DND-41 (cell line): ENCODE data around the gene IQSEC1.

Source experiments
- ATAC-seq: fragments of 200-7000 bp; cut with Tn5 transposase; 3 replicates; pipeline ENCODE4 v1.9.1; 2021; ENCODE audit warnings: low read depth; ENCODE audit not compliant: insufficient read depth
- DNase-seq: peaks from one replicate; pipeline ENCODE4 v3.0.0-alpha.2; 2020
- H2AFZ ChIP-seq: 2 replicates; pipeline ENCODE4 v1.6.0; 2012; ENCODE audit warnings: low read depth, low read length
- H3K27ac ChIP-seq: 2 replicates; pipeline ENCODE4 v1.5.1; 2012; ENCODE audit warnings: low read length, inconsistent platforms
- H3K27me3 ChIP-seq: fragments of 200-600 bp; sonication (generic); 2 replicates; pipeline ENCODE4 v1.6.0; 2012; ENCODE audit warnings: low read length, mild to moderate bottlenecking, inconsistent platforms; ENCODE audit not compliant: insufficient read depth, poor library complexity
- H3K36me3 ChIP-seq: 2 replicates; pipeline ENCODE4 v1.5.1; 2012; ENCODE audit warnings: low read length, inconsistent platforms; ENCODE audit not compliant: insufficient read depth
- H3K4me1 ChIP-seq: 2 replicates; pipeline ENCODE4 v1.5.1; 2012; ENCODE audit warnings: mild to moderate bottlenecking, low read length; ENCODE audit not compliant: insufficient read depth
- H3K4me2 ChIP-seq: 2 replicates; pipeline ENCODE4 v1.6.0; 2012; ENCODE audit warnings: mild to moderate bottlenecking, moderate library complexity, low read length, inconsistent platforms; ENCODE audit not compliant: insufficient read depth
- H3K4me3 ChIP-seq, 2 experiments: fragments of 200-600 bp in 1 of 2; shearing (Covaris generic) in 1 of 2; 2 replicates each; pipeline ENCODE4 v1.5.1; 2012 to 2016; ENCODE audit warnings: inconsistent platforms in 2 of 2, low read length in 2 of 2, mild to moderate bottlenecking in 2 of 2, low read depth in 1 of 2, moderate library complexity in 1 of 2
- H3K79me2 ChIP-seq: 2 replicates; pipeline ENCODE4 v1.6.0; 2012; ENCODE audit warnings: low read length, inconsistent platforms; ENCODE audit not compliant: insufficient read depth
- H3K9ac ChIP-seq: 2 replicates; pipeline ENCODE4 v1.6.0; 2012; ENCODE audit warnings: low read depth, mild to moderate bottlenecking, inconsistent platforms, low read length, moderate library complexity
- H3K9me3 ChIP-seq: 2 replicates; pipeline ENCODE4 v1.5.1; 2012; ENCODE audit warnings: low read length, moderate library complexity, mild to moderate bottlenecking, inconsistent platforms; ENCODE audit not compliant: insufficient read depth, severe bottlenecking
- H4K20me1 ChIP-seq: 2 replicates; pipeline ENCODE4 v1.6.0; 2012; ENCODE audit warnings: low read length; ENCODE audit not compliant: insufficient read depth
- CTCF ChIP-seq: IDR thresholded peaks from 2 replicates; pipeline ENCODE4 v1.5.1; 2012; ENCODE audit warnings: borderline replicate concordance, low read length, moderate library complexity, mild to moderate bottlenecking; ENCODE audit not compliant: poor library complexity, severe bottlenecking; ENCODE audit errors: extremely low read depth
- EZH2 ChIP-seq: IDR thresholded peaks from 3 replicates; pipeline ENCODE4 v1.6.1; 2012; ENCODE audit warnings: borderline replicate concordance, low read depth, mild to moderate bottlenecking, moderate library complexity, low read length, inconsistent platforms; ENCODE audit not compliant: severe bottlenecking

The IQSEC1 gene

GRCh38 chr3:12986986-12987385, 86.2 kb downstream of the IQSEC1 start:
- H3K36me3 ChIP-seq = no peaks in the 10 kb centered on the region
- H3K4me1 ChIP-seq = peaks cover 21% of the 10 kb centered on the region
- H2AFZ ChIP-seq = no peak overlapping the region
- ATAC-seq (no peak), DNase-seq (no peak)
- H3K4me3 ChIP-seq = no peak overlapping the region
- peaks cover 2% of the 10 kb centered on the region; the same call in 1 of the 2 replicates for H4K20me1 ChIP-seq
- TF ChIP-seq EZH2 (no peak), CTCF (no peak)
- no peak overlapping the region for H3K4me2 ChIP-seq
- H3K9me3 ChIP-seq = no peaks in the 10 kb centered on the region
- no peaks in the 10 kb centered on the region for H3K79me2 ChIP-seq
- no peak overlapping the region for H3K27ac ChIP-seq
- no peaks in the 10 kb centered on the region for H3K27me3 ChIP-seq
- no peak overlapping the region for H3K9ac ChIP-seq

GRCh38 chr3:12986521-12986920, 86.7 kb downstream of the IQSEC1 start:
- TF ChIP-seq CTCF (no peak), EZH2 (no peak)
- Histone ChIP-seq H3K9me3 (no peaks in the 10 kb centered on the region), H3K4me3 (no peak overlapping the region), H2AFZ (no peak overlapping the region), H3K4me2 (no peak overlapping the region), H3K36me3 (no peaks in the 10 kb centered on the region), H4K20me1 (peaks cover 2% of the 10 kb centered on the region; the same call in 1 of the 2 replicates), H3K79me2 (no peaks in the 10 kb centered on the region), H3K27me3 (no peaks in the 10 kb centered on the region), H3K9ac (no peak overlapping the region), H3K4me1 (peaks cover 26% of the 10 kb centered on the region), H3K27ac (no peak overlapping the region)
- no peak for DNase-seq
- ATAC-seq = no peak

DNA sequence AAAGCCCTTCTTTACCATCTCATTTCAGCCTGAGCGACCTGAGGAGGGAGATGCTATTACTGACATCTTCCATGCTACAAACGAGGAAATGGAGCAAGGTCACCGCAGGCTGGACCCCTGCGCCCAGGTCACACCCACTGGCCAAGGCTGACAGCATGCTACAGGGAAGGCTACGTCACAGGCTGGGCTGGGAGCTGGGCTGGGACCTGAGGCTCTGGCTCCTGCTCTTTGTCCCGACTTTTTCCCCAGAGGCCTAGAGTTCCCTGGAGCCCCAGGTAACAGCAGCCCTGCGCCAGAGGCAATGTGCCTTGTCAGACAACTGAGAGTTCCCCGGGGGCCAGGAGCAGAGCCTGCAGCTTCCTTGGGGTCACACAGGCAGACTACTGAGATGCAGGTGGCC, 87.2 kb downstream of the IQSEC1 start:
- H3K9me3 ChIP-seq = no peaks in the 10 kb centered on the region
- H3K9ac ChIP-seq = no peak overlapping the region
- H3K36me3 ChIP-seq = no peaks in the 10 kb centered on the region
- H3K27me3 ChIP-seq = no peaks in the 10 kb centered on the region
- H3K27ac ChIP-seq = no peak overlapping the region
- H3K79me2 ChIP-seq = no peaks in the 10 kb centered on the region
- peaks cover 26% of the 10 kb centered on the region for H3K4me1 ChIP-seq
- DNase-seq (no peak), ATAC-seq (no peak)
- no peak for TF ChIP-seq CTCF
- no peak for TF ChIP-seq EZH2
- H4K20me1 ChIP-seq = peaks cover 2% of the 10 kb centered on the region; the same call in 1 of the 2 replicates
- H3K4me2 ChIP-seq = no peak overlapping the region
- no peak overlapping the region for H3K4me3 ChIP-seq
- no peak overlapping the region for H2AFZ ChIP-seq

- DNase-seq = no peak
- Histone ChIP-seq H3K9me3 (no peaks in the 10 kb centered on the region), H3K36me3 (no peaks in the 10 kb centered on the region), H3K27ac (no peak overlapping the region), H3K4me1 (peaks cover 26% of the 10 kb centered on the region), H3K4me3 (no peak overlapping the region), H4K20me1 (peaks cover 2% of the 10 kb centered on the region; the same call in 1 of the 2 replicates), H2AFZ (no peak overlapping the region), H3K79me2 (no peaks in the 10 kb centered on the region), H3K27me3 (no peaks in the 10 kb centered on the region), H3K4me2 (no peak overlapping the region), H3K9ac (no peak overlapping the region)
- no peak for TF ChIP-seq CTCF
- no peak for TF ChIP-seq EZH2
- no peak for ATAC-seq
These were observed 88.1 kb downstream of the IQSEC1 start for GRCh38 chr3:12985148-12985547.
